Activated T-helper 1 cell treated with Interleukin-2 at 50 U/mL for 16 hours (primary cell): ENCODE measurements around the gene ARHGAP23.

Source experiments
- DNase-seq: peaks from one replicate; pipeline ENCODE4 v3.0.0-alpha.2; 2020; ENCODE audit warnings: low read depth

The ARHGAP23 gene

DNA sequence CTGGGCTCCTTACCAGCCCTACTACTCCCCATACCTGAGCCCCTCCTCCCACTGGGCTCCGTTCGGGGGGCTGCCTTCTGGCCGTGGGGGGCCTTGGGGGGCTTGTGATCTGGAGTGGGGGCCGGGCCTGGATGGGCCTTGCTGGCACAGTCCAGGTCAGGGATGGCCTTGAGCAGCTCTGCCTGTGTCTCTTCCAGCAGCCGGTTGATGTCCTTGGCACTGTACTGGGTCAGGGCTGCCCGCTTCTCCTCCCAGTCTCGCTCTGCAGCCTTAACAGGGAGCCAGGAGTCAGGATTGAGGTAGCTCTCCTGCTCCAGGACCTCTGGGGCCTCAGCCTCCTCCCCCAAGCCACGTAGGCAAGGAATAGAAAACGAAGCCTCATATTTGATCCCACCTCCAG is 122.9 kb downstream of the ARHGAP23 start:
- DNase-seq, result no peak

DNA sequence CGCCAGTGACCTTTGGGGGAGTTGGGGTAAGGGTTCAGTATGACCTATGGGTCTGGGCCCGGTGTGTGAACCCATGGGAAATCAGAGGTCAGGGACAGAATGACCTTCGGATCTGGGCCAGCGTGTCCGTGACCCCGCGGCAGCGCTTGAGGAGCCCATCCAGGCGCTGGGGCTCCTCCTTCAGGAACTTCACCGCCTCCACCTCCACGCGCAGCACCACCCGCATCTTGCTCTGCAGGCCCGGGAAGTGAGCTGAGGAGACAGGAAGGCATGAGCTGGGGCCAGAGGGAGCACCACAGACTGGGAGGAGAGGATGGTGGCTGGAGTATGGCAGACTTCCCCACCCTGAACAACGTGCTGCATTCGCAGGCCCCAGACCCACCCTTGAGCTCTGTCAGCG is 124.1 kb downstream of the ARHGAP23 start:
- DNase-seq, result no peak

DNA sequence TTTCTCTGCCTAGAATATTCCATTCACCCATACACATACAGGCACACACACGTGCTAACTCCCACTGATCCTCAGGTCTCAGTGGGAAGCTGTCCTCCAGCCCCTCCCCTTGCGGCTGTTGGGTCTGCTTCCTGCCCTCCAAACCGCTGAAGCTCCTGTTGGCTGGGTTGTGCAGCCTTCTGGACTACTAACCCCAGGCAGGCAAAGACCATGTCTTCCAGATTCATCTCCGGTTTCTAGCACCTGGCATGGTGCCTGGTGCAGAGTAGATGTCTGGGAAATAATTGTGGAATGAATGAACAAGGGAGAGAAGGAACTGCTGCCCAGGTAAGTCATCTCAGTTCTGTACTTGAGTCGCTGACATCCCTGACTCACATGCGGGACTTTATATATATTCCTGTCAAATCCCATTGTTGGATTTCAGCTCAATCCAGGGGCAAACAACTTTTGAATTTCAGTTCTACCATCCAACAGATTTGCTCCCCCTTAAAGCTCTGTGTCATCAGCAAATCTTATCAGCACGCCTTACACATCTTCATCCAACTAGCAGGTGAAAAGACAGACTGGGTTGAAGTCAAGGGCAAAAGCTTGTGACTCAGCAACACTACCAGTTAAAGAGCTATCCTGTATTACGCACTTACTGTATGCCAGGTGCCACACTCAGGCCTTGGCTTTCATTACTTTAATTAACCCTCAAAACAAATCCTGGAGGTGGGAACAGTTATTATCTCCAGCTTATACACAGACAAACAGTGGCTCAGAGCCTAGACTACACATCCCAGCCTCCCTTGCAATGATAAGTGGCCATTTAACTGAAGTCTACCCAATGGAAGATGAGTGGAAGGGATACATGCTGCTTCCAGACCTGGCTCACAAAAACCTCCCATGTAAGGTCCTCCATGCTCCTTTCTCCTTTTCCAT is 126.4 kb downstream of the ARHGAP23 start:
- DNase-seq, result no peak

DNA sequence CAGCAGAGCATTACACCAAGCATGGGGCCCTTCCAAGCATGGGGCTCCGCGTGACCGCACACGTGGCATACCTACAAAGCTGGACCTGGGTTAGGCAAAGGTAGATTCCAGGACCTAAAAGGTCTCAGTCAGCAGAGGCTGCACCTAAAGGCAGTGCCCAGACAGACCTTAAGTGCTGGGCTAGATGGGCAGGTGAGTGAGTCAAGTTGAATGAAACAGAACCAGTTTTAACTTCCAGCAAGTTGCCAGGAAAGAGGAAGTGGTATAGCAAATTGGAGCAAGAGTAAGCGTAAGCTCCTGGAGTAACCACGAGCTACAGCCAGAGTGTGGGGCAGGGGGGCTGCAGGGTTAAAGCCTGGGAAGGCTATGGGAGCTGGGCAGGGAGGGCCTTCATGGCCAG is 128.0 kb downstream of the ARHGAP23 start:
- no peak for DNase-seq

DNA sequence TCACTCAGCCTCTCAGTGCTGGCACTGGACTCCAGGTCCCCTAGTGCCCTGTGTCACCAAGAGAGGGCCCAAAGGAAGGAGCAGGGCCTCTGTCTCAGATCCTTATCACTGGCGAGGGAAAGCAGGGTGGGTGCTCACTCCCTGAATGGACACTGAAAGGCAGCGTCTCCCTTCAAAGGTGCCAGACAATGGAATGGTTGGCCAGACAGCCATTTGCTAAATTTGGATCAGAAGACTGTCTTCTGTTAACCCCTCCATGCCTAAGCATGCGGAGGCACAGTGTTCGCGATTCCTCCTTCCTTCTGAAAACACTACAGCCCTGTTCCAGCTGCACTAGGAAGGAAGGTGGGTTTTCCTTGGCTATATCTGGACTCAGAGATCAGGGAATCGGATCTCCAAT is 129.1 kb downstream of the ARHGAP23 start:
- DNase-seq, result no peak

DNA sequence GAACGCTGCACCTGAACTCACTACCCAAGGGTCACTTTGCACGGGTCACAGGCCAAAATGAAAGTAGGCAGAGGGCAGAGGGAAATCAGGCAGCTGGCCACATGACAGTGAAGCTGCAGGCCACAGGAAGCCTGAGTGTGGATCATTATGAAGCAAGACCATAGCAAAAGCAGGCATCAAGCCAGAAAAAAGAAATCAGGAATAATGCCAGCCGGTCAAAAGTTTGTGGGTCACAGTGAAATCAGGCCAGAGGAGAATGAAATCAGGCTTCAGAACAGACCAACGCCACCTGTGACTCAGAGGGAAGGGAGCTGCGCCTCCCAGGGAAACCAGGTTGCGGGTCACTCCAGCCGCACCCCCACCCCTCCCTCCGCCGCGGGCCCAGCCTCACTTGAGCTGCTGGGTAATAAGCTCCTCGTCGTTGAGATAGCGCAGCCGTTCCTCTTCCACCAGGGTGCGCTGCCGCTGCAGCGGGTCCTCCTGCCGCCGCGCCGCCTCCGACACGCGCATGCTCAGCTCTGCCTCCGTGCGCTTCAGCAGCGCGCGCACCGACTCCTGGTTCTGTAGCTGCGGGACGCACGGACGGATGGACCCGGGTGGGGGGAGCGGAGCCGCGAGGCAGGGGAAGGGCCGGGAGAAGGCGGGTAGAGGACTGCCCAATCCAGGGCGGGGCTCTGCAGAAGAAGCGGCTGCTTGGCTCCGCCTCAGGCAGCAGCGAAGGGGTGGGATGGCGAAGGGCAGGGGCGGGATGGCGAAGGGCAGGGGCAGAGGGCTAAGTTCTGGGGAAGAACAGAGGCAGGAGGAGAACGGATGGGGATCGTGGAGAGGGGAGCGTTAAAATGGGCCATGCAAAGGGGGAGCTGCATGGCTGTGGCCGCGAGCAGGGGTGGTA is 129.8 kb downstream of the ARHGAP23 start:
- DNase-seq, result peak; percentile 82

DNA sequence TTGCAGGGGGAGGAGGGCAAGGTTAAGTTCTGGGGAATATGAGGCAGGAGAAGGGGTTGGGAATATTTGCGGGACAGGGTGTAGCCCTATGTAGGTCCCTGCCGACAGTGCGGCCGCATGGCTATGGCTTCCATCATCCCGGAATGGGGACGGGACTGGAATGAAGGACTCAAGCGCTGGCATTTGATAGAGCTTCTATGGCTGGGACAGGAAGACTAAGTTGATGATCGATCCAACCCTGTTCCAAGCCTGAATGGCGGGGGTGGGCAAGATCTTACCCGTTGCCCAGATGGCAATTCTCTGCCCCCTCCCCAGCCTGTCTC is 130.4 kb downstream of the ARHGAP23 start:
- no peak for DNase-seq

DNA sequence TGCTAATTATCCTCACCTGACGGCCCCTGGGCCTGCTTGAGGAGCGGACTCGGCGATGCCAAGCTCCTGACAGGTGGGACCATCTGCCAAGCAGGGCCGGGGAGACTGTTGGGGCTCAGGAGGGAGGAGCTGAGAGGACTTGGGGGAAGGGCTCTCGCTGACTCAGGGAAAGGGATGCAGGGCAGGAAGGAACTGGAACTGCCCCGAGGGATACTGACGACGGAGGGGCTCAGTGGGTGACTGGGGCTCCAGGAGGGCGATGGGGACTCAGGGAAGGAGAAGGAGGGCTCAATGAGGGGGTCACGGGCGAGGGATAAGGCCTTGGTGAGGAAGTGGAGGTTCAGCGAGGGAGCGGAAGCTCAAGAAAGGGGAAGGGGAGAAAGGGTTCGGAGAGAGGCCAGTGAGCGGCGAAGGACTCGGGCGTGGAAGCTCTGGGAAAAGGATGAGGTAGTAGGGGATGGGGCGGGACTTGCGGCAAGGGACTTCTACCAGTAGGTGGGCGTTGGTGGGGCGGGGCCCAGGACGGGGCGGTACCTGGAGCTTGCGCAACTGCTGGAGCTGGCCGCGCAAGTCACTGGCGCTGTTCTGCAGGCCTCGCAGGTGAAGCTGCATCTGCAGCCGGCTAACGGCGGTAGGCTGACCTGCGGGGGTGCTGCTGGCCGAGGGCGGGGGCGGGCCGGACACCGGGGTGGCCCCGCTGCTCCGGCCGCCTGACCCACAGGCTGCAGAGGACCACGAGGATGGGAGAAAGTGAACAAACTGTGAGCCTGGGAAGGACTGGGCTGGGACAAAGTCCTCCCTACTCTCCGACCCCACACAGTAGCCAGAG is 131.0 kb downstream of the ARHGAP23 start:
- DNase-seq, result peak; percentile 78

DNA sequence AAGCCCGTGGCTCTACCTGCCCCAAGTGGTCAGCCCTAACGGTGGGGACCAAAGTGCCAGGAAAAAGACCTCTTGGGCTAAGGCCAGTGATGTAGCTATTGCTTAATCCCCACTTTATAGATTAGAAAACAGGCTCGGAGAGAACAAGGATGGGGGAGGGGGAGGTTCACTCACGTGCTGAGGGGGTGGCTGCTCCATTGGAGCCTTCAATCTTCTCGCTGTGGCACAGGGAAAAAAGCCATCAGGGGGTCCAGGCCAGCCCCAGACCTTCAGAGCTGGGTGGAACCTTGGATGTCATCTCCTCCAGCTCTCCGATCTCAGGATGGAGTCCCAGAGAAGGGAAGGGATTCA is 131.6 kb downstream of the ARHGAP23 start:
- no peak for DNase-seq

DNA sequence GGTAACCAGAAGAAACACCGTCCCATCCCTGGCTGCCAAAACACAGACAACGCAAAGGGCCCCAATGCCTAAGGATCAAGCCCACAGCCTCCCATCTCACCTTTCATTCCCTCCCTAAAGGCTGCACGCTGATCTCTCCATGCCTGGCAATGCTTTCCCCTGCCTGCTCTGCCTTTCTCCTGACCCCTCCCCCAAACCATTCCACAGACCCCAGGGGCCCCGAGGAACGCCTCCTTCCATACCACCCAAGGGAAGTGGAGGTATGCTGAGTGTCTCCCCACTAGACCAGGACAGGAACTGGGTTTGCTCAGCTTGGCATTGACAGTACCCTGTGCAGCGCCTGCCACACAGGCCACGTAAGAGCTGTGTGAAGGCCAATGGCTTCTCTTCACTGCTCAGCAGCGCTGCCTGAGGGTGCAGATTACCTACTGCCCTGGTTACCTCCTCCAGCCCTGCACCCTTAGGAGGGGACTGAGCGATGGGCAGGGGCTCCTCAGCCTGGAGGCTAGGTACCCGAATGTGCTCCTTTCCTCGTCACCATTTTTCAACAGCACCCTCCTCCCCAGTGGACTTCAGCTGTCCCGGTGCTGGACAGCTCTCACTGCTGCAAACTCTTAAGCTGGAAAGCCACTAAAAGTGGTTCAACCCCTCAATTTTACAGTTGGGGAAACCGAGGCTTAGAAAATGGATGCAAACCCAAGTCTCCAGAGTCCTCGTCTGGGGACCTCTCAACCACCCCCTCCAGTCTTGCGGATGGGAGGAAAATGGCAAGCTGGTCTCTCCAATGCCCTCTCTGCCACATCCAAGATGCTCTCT is 132.4 kb downstream of the ARHGAP23 start:
- no peak for DNase-seq

DNA sequence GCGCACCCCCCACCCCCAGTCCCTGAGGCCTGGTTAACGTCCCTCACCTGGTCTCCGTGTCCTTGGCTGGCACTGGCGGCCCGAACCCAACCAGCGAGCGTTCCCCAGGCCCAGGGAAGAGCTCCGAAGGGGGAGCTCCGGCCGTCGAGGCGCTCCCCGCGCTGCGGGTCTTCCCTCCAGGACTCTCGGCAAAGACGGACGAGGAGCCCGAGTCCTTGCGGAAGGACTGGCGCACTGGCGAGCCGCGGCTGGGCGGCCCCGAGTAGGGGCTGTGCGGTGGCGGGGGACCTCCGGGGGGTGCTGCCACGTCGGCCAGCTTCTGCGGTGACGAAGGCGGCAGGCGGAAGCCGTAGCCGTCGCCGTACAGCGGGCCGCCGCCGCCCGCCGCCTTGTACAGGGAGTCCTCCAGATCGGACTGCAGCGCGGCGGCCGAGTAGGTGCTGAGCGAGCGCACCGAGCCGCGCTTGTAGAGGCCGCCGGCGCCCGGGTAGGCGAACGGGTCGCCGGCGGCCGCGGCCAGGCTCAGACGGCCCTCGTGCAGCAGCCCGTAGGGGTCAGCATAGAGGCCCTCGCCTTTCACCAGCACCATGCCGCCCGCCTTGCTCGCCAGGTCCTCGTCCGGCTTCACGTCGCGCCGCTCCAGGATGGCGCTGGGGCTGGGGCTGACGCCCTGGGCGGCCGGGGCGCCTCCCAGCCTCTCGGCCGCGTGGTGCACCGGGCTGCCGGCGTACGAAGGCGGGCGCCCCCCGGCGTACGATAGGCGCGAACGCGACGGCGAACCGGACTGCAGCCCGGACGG is 133.4 kb downstream of the ARHGAP23 start:
- DNase-seq, result no peak
